ENCODE measurements around the gene ZNF511. TPM values are rescaled to one million over a fixed set of nuclear protein-coding genes. Genes with fewer than 3 reads are reported as not detected.

Gene ZNF511
- total and polyA plus RNA-seq, 4 donors, result 13.7 to 31.8 (median 24.2) TPM

DNA sequence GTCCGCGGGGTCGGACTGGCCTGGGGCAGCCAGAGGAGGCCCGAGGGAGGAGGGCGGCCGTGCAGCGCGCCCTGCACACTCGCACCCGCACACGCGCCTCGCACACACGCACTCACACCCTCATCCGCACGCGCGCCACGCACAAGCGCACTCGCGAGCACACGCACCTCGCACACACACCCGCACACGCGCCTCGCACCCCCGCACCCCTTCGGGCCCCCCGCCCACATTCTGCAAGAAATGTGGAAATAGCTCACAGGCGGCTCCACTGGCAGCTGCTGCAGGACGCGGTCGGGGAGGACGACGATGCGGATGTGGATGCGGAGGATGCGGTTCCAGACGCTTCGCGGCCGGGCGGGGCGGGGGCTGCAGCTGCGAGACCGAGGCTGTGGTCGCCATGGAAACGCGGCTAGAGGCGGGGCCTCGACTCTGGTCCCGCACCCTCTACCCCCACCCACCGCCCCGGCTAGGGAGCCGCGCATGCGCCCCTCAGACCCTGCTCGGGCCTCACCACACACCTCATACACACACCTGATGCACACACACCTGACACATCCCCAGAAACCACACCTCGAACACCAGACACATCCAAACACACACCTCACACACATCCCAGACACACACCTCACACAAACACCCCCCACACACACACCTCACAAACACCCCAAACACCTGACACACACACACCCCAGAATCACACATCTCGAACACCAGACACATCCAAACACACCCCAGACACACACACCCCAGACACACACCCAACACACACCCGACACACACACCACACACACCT, 28.1 kb downstream of the ZNF511 start, which contains the start of gene CALY:
CALY (minus strand) TSS at position 320 of the 793 bp plus-strand sequence. CDS start 7,907 bp downstream, outside the sequence.
- Histone ChIP-seq H3K4me3 (ENCODE audit: low read depth in 1 of 3, low read length in 3 of 3) (peak within 1 kb of the TSS in 1 of 3 donors; percentile 26), H3K4me1 (ENCODE audit: control insufficient read depth in 4 of 4, insufficient read depth in 4 of 4, low read length in 3 of 4) (peaks cover 0 to 16% (median 8%) of the 10 kb centered on the region in 4 donors), H3K27ac (ENCODE audit: low read depth in 1 of 2, low read length in 2 of 2) (no peak within 1 kb of the TSS), H3K9ac (ENCODE audit: low read depth in 1 of 2, low read length in 2 of 2) (no peak within 1 kb of the TSS), H3K27me3 (ENCODE audit: control insufficient read depth in 4 of 4, insufficient read depth in 4 of 4, low read length in 3 of 4) (peaks cover 0 to 14% (median 8%) of the 10 kb centered on the region in 4 donors), H3K9me3 (ENCODE audit: control insufficient read depth in 4 of 4, low read length in 3 of 4) (no peaks in the 10 kb centered on the region), H3K36me3 (ENCODE audit: control insufficient read depth in 4 of 4, insufficient read depth in 3 of 4, low read depth in 1 of 4, low read length in 3 of 4) (no peaks in the 10 kb centered on the region)
- 19% methylated on average over 63 of the region's 63 CpGs for WGBS
- TF ChIP-seq RAD21 (IDR thresholded peaks at IDR 0.05) (no peak), GABPA (IDR thresholded peaks at IDR 0.05 in 1 of 2, conservative IDR thresholded peaks at IDR 0.05 in 1 of 2) (no peak), NR2F2 (IDR thresholded peaks at IDR 0.05) (no peak), HNF4A (conservative IDR thresholded peaks at IDR 0.05) (no peak), JUND (IDR thresholded peaks at IDR 0.05) (no peak), FOXA1 (IDR thresholded peaks at IDR 0.05) (no peak), RXRA (IDR thresholded peaks at IDR 0.05) (no peak), HNF4G (IDR thresholded peaks at IDR 0.05) (no peak), TAF1 (conservative IDR thresholded peaks at IDR 0.05) (no peak), EGR1 (IDR thresholded peaks at IDR 0.05; ENCODE audit: low read depth in 2 of 2) (no peak), SP1 (IDR thresholded peaks at IDR 0.05) (no peak), YY1 (IDR thresholded peaks at IDR 0.05) (no peak), FOXA2 (IDR thresholded peaks at IDR 0.05) (no peak)
- TF ChIP-seq, protein P1, sequence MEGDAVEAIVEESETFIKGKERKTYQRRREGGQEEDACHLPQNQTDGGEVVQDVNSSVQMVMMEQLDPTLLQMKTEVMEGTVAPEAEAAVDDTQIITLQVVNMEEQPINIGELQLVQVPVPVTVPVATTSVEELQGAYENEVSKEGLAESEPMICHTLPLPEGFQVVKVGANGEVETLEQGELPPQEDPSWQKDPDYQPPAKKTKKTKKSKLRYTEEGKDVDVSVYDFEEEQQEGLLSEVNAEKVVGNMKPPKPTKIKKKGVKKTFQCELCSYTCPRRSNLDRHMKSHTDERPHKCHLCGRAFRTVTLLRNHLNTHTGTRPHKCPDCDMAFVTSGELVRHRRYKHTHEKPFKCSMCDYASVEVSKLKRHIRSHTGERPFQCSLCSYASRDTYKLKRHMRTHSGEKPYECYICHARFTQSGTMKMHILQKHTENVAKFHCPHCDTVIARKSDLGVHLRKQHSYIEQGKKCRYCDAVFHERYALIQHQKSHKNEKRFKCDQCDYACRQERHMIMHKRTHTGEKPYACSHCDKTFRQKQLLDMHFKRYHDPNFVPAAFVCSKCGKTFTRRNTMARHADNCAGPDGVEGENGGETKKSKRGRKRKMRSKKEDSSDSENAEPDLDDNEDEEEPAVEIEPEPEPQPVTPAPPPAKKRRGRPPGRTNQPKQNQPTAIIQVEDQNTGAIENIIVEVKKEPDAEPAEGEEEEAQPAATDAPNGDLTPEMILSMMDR (IDR thresholded peaks at IDR 0.05; ENCODE audit: low read depth, low read length, missing input control), result no peak
- TF ChIP-seq, protein P2, sequence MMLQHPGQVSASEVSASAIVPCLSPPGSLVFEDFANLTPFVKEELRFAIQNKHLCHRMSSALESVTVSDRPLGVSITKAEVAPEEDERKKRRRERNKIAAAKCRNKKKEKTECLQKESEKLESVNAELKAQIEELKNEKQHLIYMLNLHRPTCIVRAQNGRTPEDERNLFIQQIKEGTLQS (IDR thresholded peaks at IDR 0.05), result no peak
- TF ChIP-seq, protein P3, sequence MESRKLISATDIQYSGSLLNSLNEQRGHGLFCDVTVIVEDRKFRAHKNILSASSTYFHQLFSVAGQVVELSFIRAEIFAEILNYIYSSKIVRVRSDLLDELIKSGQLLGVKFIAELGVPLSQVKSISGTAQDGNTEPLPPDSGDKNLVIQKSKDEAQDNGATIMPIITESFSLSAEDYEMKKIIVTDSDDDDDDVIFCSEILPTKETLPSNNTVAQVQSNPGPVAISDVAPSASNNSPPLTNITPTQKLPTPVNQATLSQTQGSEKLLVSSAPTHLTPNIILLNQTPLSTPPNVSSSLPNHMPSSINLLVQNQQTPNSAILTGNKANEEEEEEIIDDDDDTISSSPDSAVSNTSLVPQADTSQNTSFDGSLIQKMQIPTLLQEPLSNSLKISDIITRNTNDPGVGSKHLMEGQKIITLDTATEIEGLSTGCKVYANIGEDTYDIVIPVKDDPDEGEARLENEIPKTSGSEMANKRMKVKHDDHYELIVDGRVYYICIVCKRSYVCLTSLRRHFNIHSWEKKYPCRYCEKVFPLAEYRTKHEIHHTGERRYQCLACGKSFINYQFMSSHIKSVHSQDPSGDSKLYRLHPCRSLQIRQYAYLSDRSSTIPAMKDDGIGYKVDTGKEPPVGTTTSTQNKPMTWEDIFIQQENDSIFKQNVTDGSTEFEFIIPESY (IDR thresholded peaks at IDR 0.05), result no peak
- TF ChIP-seq, protein P4, sequence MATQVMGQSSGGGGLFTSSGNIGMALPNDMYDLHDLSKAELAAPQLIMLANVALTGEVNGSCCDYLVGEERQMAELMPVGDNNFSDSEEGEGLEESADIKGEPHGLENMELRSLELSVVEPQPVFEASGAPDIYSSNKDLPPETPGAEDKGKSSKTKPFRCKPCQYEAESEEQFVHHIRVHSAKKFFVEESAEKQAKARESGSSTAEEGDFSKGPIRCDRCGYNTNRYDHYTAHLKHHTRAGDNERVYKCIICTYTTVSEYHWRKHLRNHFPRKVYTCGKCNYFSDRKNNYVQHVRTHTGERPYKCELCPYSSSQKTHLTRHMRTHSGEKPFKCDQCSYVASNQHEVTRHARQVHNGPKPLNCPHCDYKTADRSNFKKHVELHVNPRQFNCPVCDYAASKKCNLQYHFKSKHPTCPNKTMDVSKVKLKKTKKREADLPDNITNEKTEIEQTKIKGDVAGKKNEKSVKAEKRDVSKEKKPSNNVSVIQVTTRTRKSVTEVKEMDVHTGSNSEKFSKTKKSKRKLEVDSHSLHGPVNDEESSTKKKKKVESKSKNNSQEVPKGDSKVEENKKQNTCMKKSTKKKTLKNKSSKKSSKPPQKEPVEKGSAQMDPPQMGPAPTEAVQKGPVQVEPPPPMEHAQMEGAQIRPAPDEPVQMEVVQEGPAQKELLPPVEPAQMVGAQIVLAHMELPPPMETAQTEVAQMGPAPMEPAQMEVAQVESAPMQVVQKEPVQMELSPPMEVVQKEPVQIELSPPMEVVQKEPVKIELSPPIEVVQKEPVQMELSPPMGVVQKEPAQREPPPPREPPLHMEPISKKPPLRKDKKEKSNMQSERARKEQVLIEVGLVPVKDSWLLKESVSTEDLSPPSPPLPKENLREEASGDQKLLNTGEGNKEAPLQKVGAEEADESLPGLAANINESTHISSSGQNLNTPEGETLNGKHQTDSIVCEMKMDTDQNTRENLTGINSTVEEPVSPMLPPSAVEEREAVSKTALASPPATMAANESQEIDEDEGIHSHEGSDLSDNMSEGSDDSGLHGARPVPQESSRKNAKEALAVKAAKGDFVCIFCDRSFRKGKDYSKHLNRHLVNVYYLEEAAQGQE (IDR thresholded peaks at IDR 0.05), result no peak
- TF ChIP-seq, protein P5, sequence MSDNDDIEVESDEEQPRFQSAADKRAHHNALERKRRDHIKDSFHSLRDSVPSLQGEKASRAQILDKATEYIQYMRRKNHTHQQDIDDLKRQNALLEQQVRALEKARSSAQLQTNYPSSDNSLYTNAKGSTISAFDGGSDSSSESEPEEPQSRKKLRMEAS (IDR thresholded peaks at IDR 0.05), result no peak
- DNase-seq (ENCODE audit: low spot score), result no peak
